ENCODE results near the gene ALG10B.

GRCh38 chr12:38342444-38342843, 25.9 kb downstream of the ALG10B start:
- no peak for TF ChIP-seq POLR2A (IDR thresholded peaks at IDR 0.05; ENCODE audit: low read depth, low read length)
- TF ChIP-seq POLR2AphosphoS5 (IDR thresholded peaks at IDR 0.05; ENCODE audit: low read depth, low read length) = no peak

Measured in GM12892 (cell line).